IMR-90 (cell line): ENCODE data around the gene ZNF284. TPM values are rescaled to one million over a fixed set of nuclear protein-coding genes. Genes with fewer than 3 reads are reported as not detected.

Source experiments
- ATAC-seq: fragments of 200-7000 bp; cut with Tn5 transposase; 2 replicates; pipeline ENCODE4 v1.9.1; 2020; ENCODE audit warnings: low read depth, mild to moderate bottlenecking, moderate library complexity
- BruUV-seq: library from RNA; stranded (reverse); fragments of 400-500 nt; replicated peaks from 2 replicates; lab custom pipeline; 2021; lab: Mats Ljungman, UMichigan
- CTCF ChIA-PET: fragments of 300-600 bp; formaldehyde crosslinking; extraction: SDS; loops from one replicate; lab custom pipeline; 2021; ENCODE audit warnings: antibody characterized with exemption; lab: Yijun Ruan, JAX
- POLR2A ChIA-PET: fragments of 300-600 bp; sonication (Branson Sonifier 250); formaldehyde crosslinking; loops from one replicate; lab custom pipeline; 2022; ENCODE audit warnings: antibody characterized with exemption; ENCODE audit not compliant: unreplicated experiment; lab: Charles Lee
- DNase-seq: peaks from one replicate; pipeline ENCODE4 v3.0.0; 2013
- H2AFZ ChIP-seq: replicated peaks from 2 replicates; pipeline ENCODE3; 2013; ENCODE audit warnings: low read length, mild to moderate bottlenecking; ENCODE audit not compliant: poor library complexity
- H2AK5ac ChIP-seq: 2 replicates; pipeline ENCODE4 v1.6.1; 2013; ENCODE audit warnings: low read depth, low read length, inconsistent platforms
- H2AK9ac ChIP-seq: replicated peaks from 2 replicates; pipeline ENCODE3; 2013; ENCODE audit warnings: mild to moderate bottlenecking, low read depth, low read length, moderate library complexity; ENCODE audit not compliant: poor library complexity
- H2BK120ac ChIP-seq: 2 replicates; pipeline ENCODE4 v1.6.1; 2013; ENCODE audit warnings: low read depth, low read length, inconsistent platforms
- H2BK15ac ChIP-seq: 3 replicates; pipeline ENCODE4 v1.6.1; 2013; ENCODE audit warnings: low read depth, low read length, inconsistent platforms
- H2BK20ac ChIP-seq: 2 replicates; pipeline ENCODE4 v1.6.1; 2013; ENCODE audit warnings: low read depth, mild to moderate bottlenecking, inconsistent platforms, low read length, moderate library complexity
- H2BK5ac ChIP-seq: 2 replicates; pipeline ENCODE4 v1.6.1; 2013; ENCODE audit warnings: mild to moderate bottlenecking, low read depth, low read length, inconsistent platforms; ENCODE audit not compliant: poor library complexity, severe bottlenecking
- H3K14ac ChIP-seq: replicated peaks from 2 replicates; pipeline ENCODE4 v1.6.1; 2013; ENCODE audit warnings: low read depth, low read length, inconsistent platforms
- H3K18ac ChIP-seq: 2 replicates; pipeline ENCODE4 v1.6.1; 2013; ENCODE audit warnings: low read depth, low read length, control low read depth
- H3K23ac ChIP-seq: 2 replicates; pipeline ENCODE4 v1.6.1; 2013; ENCODE audit warnings: low read depth, low read length, inconsistent platforms
- H3K27ac ChIP-seq: 2 replicates; pipeline ENCODE4 v1.5.1; 2013; ENCODE audit warnings: mild to moderate bottlenecking, control low read depth, low read length; ENCODE audit not compliant: insufficient read depth
- H3K27me3 ChIP-seq: 2 replicates; pipeline ENCODE4 v1.6.1; 2013; ENCODE audit warnings: low read length; ENCODE audit not compliant: control insufficient read depth, insufficient read depth
- H3K36me3 ChIP-seq: 2 replicates; pipeline ENCODE4 v1.6.1; 2013; ENCODE audit warnings: low read length, mixed read lengths; ENCODE audit not compliant: control insufficient read depth, insufficient read depth
- H3K4ac ChIP-seq: 2 replicates; pipeline ENCODE4 v1.6.1; 2013; ENCODE audit warnings: low read depth, low read length, inconsistent platforms
- H3K4me1 ChIP-seq: 2 replicates; pipeline ENCODE4 v1.6.1; 2013; ENCODE audit warnings: low read length, mixed read lengths; ENCODE audit not compliant: control insufficient read depth, insufficient read depth
- H3K4me2 ChIP-seq: 2 replicates; pipeline ENCODE4 v1.6.1; 2013; ENCODE audit warnings: low read depth, mild to moderate bottlenecking, control low read depth, low read length, moderate library complexity
- H3K4me3 ChIP-seq: 2 replicates; pipeline ENCODE4 v1.5.1; 2013; ENCODE audit warnings: low read depth, mild to moderate bottlenecking, control low read depth, low read length, moderate library complexity; ENCODE audit not compliant: insufficient read depth
- H3K56ac ChIP-seq: 2 replicates; pipeline ENCODE4 v1.6.1; 2013; ENCODE audit warnings: low read length, inconsistent platforms; ENCODE audit not compliant: insufficient read depth; ENCODE audit errors: extremely low read depth
- H3K79me1 ChIP-seq, 2 experiments: 2 replicates each; pipeline ENCODE4 v1.6.1; 2013; ENCODE audit warnings: low read length in 2 of 2, inconsistent platforms in 1 of 2, low read depth in 1 of 2
- H3K9ac ChIP-seq: 2 replicates; pipeline ENCODE4 v1.6.1; 2013; ENCODE audit warnings: low read depth, low read length, control low read depth
- H3K9me1 ChIP-seq: 2 replicates; pipeline ENCODE4 v1.6.1; 2013; ENCODE audit warnings: low read length, inconsistent platforms; ENCODE audit not compliant: insufficient read depth
- H3K9me3 ChIP-seq: 2 replicates; pipeline ENCODE4 v1.6.1; 2013; ENCODE audit warnings: low read length; ENCODE audit not compliant: control insufficient read depth, insufficient read depth
- H4K20me1 ChIP-seq: 2 replicates; pipeline ENCODE4 v1.6.1; 2013; ENCODE audit warnings: low read length, inconsistent platforms; ENCODE audit not compliant: insufficient read depth
- H4K5ac ChIP-seq: 2 replicates; pipeline ENCODE4 v1.6.1; 2013; ENCODE audit warnings: mild to moderate bottlenecking, low read depth, low read length, control low read depth
- H4K8ac ChIP-seq, 2 experiments: 2 replicates each; pipeline ENCODE4 v1.6.1; 2013; ENCODE audit warnings: low read depth in 2 of 2, low read length in 2 of 2, control low read depth in 1 of 2, inconsistent platforms in 1 of 2
- H4K91ac ChIP-seq: 2 replicates; pipeline ENCODE4 v1.6.1; 2013; ENCODE audit warnings: low read depth, low read length, inconsistent platforms; ENCODE audit not compliant: insufficient read depth
- CEBPB ChIP-seq: IDR thresholded peaks from 2 replicates; pipeline ENCODE4 v1.6.1; 2012; ENCODE audit warnings: low read depth, low read length, improper control_type of control experiment
- CHD1 ChIP-seq: IDR thresholded peaks from 2 replicates; pipeline ENCODE4 v1.6.1; 2012; ENCODE audit warnings: low read depth, low read length, improper control_type of control experiment
- MAZ ChIP-seq: IDR thresholded peaks from 2 replicates; pipeline ENCODE4 v1.6.1; 2012; ENCODE audit warnings: low read depth, mild to moderate bottlenecking, low read length, improper control_type of control experiment, moderate library complexity, borderline replicate concordance
- MXI1 ChIP-seq: IDR thresholded peaks from 2 replicates; pipeline ENCODE4 v1.6.1; 2012; ENCODE audit warnings: low read depth, mild to moderate bottlenecking, low read length, moderate library complexity, borderline replicate concordance
- NFE2L2 ChIP-seq: fragments of 150-350 bp; IDR thresholded peaks from 2 replicates; pipeline ENCODE4 v1.6.1; 2016; ENCODE audit warnings: low read depth, mild to moderate bottlenecking, low read length
- USF2 ChIP-seq: fragments of 150-350 bp; IDR thresholded peaks from 2 replicates; pipeline ENCODE4 v1.6.1; 2017; ENCODE audit warnings: mild to moderate bottlenecking, antibody characterized with exemption, low read length, low read depth
- WGBS, 2 experiments: methylation state at CpG; one replicate each; pipeline versions ENCODE4 v1.1.5 to v1.1.7; 2013; ENCODE audit warnings: missing lambda C conversion rate in 2 of 2; ENCODE audit not compliant: insufficient read length in 1 of 2; ENCODE audit errors: extremely low coverage in 2 of 2; 5-methylcytosine and 5-hydroxymethylcytosine counted together
- dilution Hi-C: fragments of 300-500 bp; cut with HindIII; formaldehyde crosslinking; loops from one replicate; pipeline ENCODE4 v1.14.3; 2018; ENCODE audit warnings: low sequenced_read_pairs; ENCODE audit not compliant: unreplicated experiment
- in situ Hi-C: fragments of 300-500 bp; cut with MboI; formaldehyde crosslinking; loops from 3 replicates; pipeline ENCODE4 v1.14.3; 2019; ENCODE audit warnings: low sequenced_read_pairs, inconsistent platforms, mixed read lengths
- intact Hi-C: fragments of 100-400 bp; cut with micrococcal nuclease; formaldehyde crosslinking; loops from 2 replicates; pipeline ENCODE4 v1.10.0; 2022
- polyA plus RNA-seq, 3 experiments: library from polyadenylated mRNA; depleted of rRNA; stranded (reverse); fragments of >200 nt; gene quantifications; 2 replicates each; pipeline ENCODE4 v1.2.3, GENCODE V29; 2012; ENCODE audit warnings: low replicate concordance in 1 of 3
- total RNA-seq: library from RNA; depleted of rRNA; stranded (reverse); fragments of >200 nt; gene quantifications from 2 replicates; pipeline ENCODE4 v1.2.3, GENCODE V29; 2012

Gene ZNF284
- total and polyA plus RNA-seq, 2 of the 4 experiments (the other 2 are of a cell fraction) = 1.2 to 4.1 TPM

GRCh38 chr19:44051650-44052402 is 20.1 kb upstream of the ZNF284 start, which contains the start of gene ZNF223:
ZNF223 (plus strand) TSS chr19:44052036; CDS start chr19:44055177, 3,141 bp downstream.
- intact Hi-C loops (no loop called here), dilution Hi-C loops (no loop called here), in situ Hi-C loops (no loop called here)
- TF ChIP-seq CHD1 (no peak), NFE2L2 (no peak), USF2 (no peak), MXI1 (0 out of 2 replicates have a peak, but pooled peaks have one; percentile 28), CEBPB (no peak), MAZ (peak; percentile 39; the same call in 1 of the 2 replicates)
- WGBS, 2 experiments = 0% methylated on average over 13 of the region's 38 CpGs; no CpG with 5 or more reads in 1 of the 2 experiments
- H3K27ac ChIP-seq = peak within 1 kb of the TSS; percentile 77
- H3K4me2 ChIP-seq = peak within 1 kb of the TSS; percentile 90
- 0 out of 2 replicates have a peak, but pooled peaks cover 2% of the 10 kb centered on the region for H3K4me1 ChIP-seq
- peaks cover 6% of the 10 kb centered on the region for H3K9me1 ChIP-seq
- peak within 1 kb of the TSS; percentile 46 for H2BK5ac ChIP-seq
- no peak within 1 kb of the TSS; the same call in 1 of the 2 replicates for H2BK20ac ChIP-seq
- ChIA-PET CTCF (no interaction called here), POLR2A (no interaction called here)
- no peak within 1 kb of the TSS for H2BK15ac ChIP-seq
- peaks cover 5% of the 10 kb centered on the region for H3K36me3 ChIP-seq
- H2AK5ac ChIP-seq = no peak within 1 kb of the TSS
- H3K9ac ChIP-seq = peak within 1 kb of the TSS; percentile 92
- no TSS peak for BruUV-seq
- peaks cover 5 to 16% of the 10 kb centered on the region in 2 experiments; a peak in 3 of 4 replicates for H3K79me1 ChIP-seq
- H3K56ac ChIP-seq = peak within 1 kb of the TSS; percentile 87
- H3K27me3 ChIP-seq = 0 out of 2 replicates have a peak, but pooled peaks cover 2% of the 10 kb centered on the region
- peak within 1 kb of the TSS; percentile 99 for H3K14ac ChIP-seq
- no peaks in the 10 kb centered on the region for H3K9me3 ChIP-seq
- H3K4me3 ChIP-seq = peak within 1 kb of the TSS; percentile 70
- H3K23ac ChIP-seq = peak within 1 kb of the TSS; percentile 84; the same call in 1 of the 2 replicates
- H2AK9ac ChIP-seq = peak within 1 kb of the TSS; percentile 73
- peak within 1 kb of the TSS; percentile 76 to 99 for H4K8ac ChIP-seq
- H4K91ac ChIP-seq = peak within 1 kb of the TSS; percentile 77
- H3K18ac ChIP-seq = peak within 1 kb of the TSS; percentile 62; the same call in 1 of the 2 replicates
- ATAC-seq (peak; percentile 100), DNase-seq (peak; percentile 89)
- H4K20me1 ChIP-seq = no peaks in the 10 kb centered on the region
- peak within 1 kb of the TSS; percentile 97 for H4K5ac ChIP-seq
- H2AFZ ChIP-seq = peak within 1 kb of the TSS; percentile 97
- H3K4ac ChIP-seq = peak within 1 kb of the TSS; percentile 91
- peak within 1 kb of the TSS; percentile 42; the same call in 1 of the 2 replicates for H2BK120ac ChIP-seq
